IPS-15b (cell line): ENCODE measurements around the gene LGMN.
"Not testable (repeated sequence)": the region's sequence is repeated elsewhere in the genome, so short reads cannot be mapped to it uniquely, and the experiment has no call there.

Experiments
- H3K27me3 ChIP-seq: one replicate; pipeline ENCODE4 v1.6.1; 2013; ENCODE audit warnings: low read length; ENCODE audit not compliant: control insufficient read depth, insufficient read depth
- H3K36me3 ChIP-seq: one replicate; pipeline ENCODE4 v1.6.1; 2013; ENCODE audit warnings: low read length; ENCODE audit not compliant: control insufficient read depth, insufficient read depth
- H3K4me1 ChIP-seq: one replicate; pipeline ENCODE4 v1.6.1; 2013; ENCODE audit warnings: mild to moderate bottlenecking, low read length; ENCODE audit not compliant: control insufficient read depth, insufficient read depth
- H3K4me3 ChIP-seq: one replicate; pipeline ENCODE4 v1.5.1; 2013; ENCODE audit warnings: low read depth, low read length
- H3K9ac ChIP-seq: one replicate; pipeline ENCODE4 v1.6.1; 2013; ENCODE audit warnings: low read depth, mild to moderate bottlenecking, low read length
- H3K9me3 ChIP-seq: one replicate; pipeline ENCODE4 v1.6.1; 2013; ENCODE audit warnings: mild to moderate bottlenecking, low read length; ENCODE audit not compliant: control insufficient read depth, insufficient read depth

The LGMN gene

DNA sequence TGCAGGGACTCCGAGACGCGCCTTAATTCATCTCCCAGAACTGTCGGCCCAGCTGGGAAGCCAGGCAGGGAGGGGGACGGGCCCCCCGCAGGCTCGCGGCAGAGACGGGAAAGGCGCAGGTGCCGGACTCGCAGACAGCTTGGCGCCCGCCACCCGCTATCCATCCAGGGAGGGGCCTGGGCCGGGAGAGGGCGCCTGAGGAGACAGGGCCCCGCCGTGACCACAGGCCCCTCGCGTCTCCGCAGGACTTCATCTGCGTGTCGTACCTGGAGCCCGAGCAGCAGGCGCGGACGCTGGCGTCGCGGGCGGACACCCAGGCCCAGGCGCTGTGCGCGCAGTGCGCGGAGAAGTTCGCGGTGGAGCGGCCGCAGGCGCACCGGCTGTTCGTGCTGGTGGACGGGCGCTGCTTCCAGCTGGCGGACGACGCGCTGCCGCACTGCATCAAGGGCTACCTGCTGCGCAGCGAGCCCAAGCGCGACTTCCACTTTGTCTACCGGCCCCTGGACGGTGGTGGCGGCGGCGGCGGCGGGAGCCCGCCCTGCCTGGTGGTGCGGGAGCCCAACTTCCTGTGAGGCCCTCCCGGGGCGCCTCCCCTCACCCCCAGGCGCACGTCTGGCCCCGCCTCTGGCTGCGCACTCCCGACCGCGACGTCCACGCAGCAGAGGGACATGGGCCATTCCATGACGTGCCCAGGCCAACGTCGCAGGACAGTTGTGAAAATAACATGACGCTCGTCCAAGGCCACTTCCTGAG, 60.6 kb downstream of the LGMN start:
- H3K36me3 ChIP-seq: no peaks in the 10 kb centered on the region
- peaks cover 17% of the 10 kb centered on the region for H3K27me3 ChIP-seq
- H3K4me1 ChIP-seq: no peaks in the 10 kb centered on the region
- H3K9ac ChIP-seq: no peak overlapping the region
- peak overlapping the region; percentile 64 for H3K4me3 ChIP-seq
- no peaks in the 10 kb centered on the region for H3K9me3 ChIP-seq

DNA sequence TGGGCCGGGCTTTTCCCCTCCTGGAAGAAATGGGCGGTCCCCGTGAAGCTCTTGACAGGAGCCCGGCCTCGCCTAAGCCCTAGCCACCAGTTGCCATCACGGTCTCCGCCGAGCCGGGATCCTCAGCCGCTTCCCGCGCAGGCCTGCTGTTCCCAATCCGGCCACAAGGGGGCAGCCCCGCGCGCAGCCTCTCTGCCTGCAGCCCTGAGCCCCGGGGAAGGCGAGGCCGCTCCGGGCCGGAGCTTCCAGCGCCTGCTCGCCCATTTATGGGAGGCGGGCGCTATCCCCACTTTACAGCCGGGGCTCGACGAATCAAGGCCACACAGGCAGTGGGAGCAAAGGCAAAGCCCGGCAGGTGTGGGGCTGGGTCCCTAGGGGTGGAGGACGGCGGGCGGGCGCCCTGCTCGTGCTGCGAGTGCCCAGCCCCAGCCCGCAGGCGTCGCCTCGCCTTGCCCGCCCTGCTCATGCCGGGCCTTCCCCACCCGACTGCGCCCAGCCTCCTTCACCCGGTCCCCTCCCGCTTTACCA, 61.5 kb downstream of the LGMN start:
- Histone ChIP-seq H3K27me3 (peaks cover 17% of the 10 kb centered on the region), H3K9me3 (no peaks in the 10 kb centered on the region), H3K36me3 (no peaks in the 10 kb centered on the region), H3K9ac (no peak overlapping the region), H3K4me3 (peak overlapping the region; percentile 64), H3K4me1 (no peaks in the 10 kb centered on the region)

DNA sequence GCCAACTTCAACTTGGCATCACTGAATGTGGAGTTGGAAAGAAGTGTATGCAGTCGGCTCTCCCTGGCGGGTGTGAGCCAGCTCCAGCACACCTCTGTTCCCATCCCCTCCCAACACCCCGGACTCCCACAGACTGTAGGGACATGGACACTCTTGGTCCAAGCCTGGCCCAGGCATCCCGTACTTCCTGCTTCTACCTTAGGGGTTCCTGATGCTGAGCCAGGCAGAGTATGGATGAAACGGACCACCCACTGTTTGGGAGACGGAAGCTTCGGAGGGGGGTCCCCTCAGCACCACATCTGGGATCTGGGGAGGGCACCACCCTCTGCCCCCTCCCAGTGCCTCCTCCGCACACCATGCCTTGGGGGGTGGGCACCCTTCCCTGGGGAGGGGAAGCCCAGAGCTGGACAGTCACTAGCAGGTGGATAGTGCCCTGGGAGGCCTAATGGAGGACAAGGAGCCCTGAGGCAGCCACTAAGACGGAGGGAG, 62.0 kb downstream of the LGMN start:
- Histone ChIP-seq H3K36me3 (no peaks in the 10 kb centered on the region), H3K4me3 (no peak overlapping the region), H3K9me3 (no peaks in the 10 kb centered on the region), H3K9ac (no peak overlapping the region), H3K4me1 (no peaks in the 10 kb centered on the region), H3K27me3 (peaks cover 17% of the 10 kb centered on the region)

DNA sequence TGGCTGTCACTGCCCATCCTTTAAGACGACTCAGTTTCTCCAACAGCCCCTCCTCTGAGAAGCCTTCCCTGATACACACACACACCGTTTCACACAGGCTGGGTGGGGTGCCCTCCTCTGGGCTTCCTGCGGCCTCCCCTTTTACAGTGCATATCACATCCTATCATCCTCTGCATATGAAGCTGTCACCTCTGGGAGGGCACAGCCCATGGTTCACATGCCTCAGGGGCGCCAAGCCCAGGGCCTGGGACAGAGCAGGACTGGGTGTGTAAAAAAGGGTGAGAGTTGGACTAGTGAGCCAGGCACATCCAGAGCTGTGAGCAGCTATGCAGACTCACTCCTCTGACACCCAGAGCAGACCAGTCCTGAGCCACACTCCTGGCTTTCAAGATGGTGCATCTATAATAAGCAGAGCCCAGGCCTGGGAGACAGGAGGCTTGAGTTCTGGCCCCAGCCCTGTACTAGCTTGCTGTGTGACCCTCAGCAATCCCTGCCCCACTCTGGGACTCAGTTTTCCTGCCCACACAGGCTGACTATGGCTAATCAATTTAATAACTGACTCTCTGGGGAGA, 62.6 kb downstream of the LGMN start:
- Histone ChIP-seq H3K36me3 (no peaks in the 10 kb centered on the region), H3K9ac (no peak overlapping the region), H3K4me1 (no peaks in the 10 kb centered on the region), H3K27me3 (peaks cover 17% of the 10 kb centered on the region), H3K9me3 (no peaks in the 10 kb centered on the region), H3K4me3 (no peak overlapping the region)

DNA sequence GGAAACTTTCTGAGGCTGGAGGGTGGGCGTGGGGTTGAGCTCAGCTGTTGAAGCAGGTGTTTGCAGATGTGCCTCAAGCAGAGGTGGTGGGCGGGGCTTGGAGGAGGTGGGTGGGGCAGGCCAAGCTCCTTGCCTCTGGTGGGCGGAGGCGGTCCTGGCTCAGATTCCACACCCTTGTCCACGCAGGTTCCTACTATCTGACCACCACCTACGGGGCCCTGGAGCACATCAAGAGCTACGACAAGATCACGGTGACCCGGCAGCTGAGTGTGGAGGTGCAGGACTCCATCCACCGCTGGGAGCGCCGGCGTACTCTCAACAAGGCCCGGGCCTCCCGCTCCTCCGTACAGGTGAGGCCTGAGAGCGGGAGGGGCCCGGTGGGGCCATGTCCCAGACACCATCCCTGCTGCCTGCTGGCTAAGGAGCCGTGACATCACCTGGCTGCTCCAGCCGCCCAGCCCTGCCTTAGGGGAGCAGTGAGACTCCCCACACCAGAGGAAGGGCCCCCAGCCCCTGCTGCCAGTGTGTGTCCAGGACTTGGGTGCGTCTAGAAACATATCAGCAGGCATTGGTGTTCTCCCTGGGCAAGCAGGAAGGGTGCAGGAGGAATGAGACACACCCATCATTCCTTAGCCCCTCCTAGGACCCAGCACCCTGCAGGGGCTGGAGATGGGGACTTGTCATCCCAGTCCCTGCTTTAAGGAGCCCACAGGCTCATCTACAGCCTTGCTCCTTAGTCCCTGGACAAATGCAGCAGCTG, 63.4 kb downstream of the LGMN start:
- Histone ChIP-seq H3K9me3 (no peaks in the 10 kb centered on the region), H3K36me3 (no peaks in the 10 kb centered on the region), H3K4me1 (no peaks in the 10 kb centered on the region), H3K4me3 (no peak overlapping the region), H3K9ac (no peak overlapping the region), H3K27me3 (peaks cover 17% of the 10 kb centered on the region)

DNA sequence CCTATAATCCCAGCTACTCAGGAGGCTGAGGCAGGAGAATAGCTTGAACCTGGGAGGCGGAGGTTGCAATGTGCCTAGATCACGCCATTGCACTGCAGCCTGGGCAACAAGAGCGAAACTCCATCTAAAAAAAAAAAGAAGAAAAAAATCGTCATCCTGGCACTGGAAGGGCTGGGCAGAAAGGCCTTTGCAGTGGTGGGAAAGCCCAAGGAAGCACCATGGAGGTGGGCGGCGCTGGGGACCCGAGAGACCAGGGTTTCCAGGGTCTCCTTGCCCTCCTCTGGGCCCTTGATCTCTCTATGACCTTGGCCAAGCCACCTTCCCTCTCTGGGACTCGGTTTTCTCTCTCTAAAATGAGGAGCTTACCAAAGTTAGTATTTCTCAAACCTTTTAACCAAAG, 65.4 kb downstream of the LGMN start:
- H3K4me3 ChIP-seq: no peak overlapping the region
- peaks cover 7% of the 10 kb centered on the region for H3K27me3 ChIP-seq
- H3K36me3 ChIP-seq: no peaks in the 10 kb centered on the region
- no peaks in the 10 kb centered on the region for H3K9me3 ChIP-seq
- no peak overlapping the region for H3K9ac ChIP-seq
- H3K4me1 ChIP-seq: no peaks in the 10 kb centered on the region

DNA sequence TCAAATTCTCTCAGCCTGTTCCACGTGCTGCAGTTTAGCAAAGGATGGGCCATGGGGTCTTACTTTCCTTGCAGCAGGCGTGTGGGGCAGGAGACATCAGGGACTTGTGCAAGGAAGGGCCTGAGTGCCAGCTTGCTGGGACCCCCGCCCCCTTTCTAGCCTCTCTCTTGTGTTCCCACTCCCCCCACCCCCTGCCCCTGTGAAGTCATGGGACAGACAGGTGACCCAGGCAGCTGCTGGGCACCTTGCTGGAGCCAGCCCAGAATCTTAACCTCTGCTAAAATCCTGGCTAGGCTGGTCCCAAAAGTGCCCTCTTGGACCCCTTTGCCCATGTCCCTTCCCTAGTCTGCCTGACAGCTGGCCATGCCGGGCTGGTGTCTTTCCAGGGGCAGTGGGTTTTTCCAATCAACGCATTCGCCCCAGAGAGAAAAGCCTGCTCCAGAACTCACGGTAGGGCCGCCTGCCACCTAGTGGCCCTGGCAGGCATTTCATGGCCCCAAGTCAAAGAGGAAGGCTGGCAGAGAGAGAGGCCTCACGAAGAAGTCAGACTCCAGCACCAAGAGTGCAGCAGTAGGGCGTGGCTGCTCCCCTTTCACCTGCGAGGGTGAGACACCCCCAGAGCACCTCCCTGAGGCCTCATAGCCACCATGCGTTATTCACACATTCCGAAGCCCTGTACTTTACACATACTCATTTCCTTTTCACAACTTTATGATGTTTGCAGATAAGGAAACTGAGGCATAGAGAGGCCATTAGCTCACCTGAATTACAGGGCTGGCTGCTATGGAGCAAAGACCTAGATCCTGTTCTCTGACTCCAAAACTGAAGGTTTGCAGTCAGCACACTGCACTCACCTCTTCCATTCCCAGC, 67.4 kb downstream of the LGMN start:
- Histone ChIP-seq H3K27me3 (no peaks in the 10 kb centered on the region), H3K9ac (no peak overlapping the region), H3K4me3 (no peak overlapping the region), H3K36me3 (no peaks in the 10 kb centered on the region), H3K4me1 (no peaks in the 10 kb centered on the region), H3K9me3 (no peaks in the 10 kb centered on the region)

DNA sequence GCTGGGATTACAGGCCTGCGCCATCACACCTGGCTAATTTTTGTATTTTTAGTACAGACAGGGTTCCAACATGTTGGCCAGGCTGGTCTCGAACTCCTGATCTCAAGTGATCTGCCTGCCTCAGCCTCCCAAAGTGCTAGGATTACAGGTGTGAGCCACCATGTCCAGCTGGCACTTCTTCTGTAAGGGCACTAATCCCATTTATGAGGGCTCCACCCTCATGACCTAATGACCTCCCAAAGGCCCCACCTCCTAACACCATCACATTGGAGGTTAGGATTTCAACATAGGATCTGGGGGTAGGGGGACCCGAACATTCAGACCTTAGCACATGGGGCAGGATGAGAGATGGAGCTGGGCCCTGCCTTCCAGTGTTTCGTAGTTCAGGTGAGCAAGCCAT, 68.1 kb downstream of the LGMN start:
- not testable (repeated sequence) for H3K9ac ChIP-seq, H3K4me3 ChIP-seq, H3K9me3 ChIP-seq, H3K36me3 ChIP-seq, H3K27me3 ChIP-seq, H3K4me1 ChIP-seq

DNA sequence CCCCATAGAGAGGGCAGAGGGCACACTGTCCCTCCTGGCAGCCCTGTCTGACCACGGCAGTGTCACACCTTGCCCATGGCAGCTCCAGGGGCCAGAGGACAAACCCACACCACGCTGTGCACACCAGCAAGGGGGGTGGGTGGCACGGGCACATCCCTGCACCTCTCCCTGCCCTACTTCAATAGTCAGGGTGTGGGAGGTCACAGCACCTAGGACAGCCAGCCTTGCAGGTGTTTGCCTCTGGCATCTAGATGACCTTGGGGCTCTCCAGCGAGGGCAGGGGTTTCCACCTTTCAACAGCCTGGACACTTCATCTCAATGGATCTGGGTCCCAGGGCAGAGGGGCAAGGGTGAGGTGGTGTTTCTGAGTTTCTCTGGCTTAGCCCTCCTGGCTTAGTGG, 69.2 kb downstream of the LGMN start:
- H3K36me3 ChIP-seq: no peaks in the 10 kb centered on the region
- no peaks in the 10 kb centered on the region for H3K9me3 ChIP-seq
- H3K27me3 ChIP-seq: no peaks in the 10 kb centered on the region
- no peak overlapping the region for H3K4me3 ChIP-seq
- H3K9ac ChIP-seq: no peak overlapping the region
- H3K4me1 ChIP-seq: no peaks in the 10 kb centered on the region

DNA sequence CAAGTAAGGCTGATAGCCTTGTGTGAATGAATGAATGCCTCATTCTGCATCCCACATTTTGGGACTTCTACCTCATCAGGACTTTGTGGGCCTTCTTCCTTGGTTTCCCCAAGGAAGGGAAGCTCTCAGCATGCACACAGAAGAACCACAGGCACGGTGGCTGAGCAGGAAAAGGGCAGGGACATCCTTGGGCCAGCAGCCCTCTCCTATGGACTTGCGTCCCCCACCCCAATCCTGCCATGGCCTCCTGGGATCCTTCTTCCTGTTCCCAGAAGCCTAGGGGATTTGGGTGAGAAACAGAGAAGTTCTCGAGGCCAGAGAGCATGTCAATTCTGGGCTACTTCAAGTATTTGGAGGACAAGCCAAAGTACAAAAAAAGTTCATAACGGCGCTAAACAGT, 69.7 kb downstream of the LGMN start:
- no peaks in the 10 kb centered on the region for H3K9me3 ChIP-seq
- no peak overlapping the region for H3K4me3 ChIP-seq
- H3K27me3 ChIP-seq: no peaks in the 10 kb centered on the region
- no peaks in the 10 kb centered on the region for H3K36me3 ChIP-seq
- no peaks in the 10 kb centered on the region for H3K4me1 ChIP-seq
- no peak overlapping the region for H3K9ac ChIP-seq

DNA sequence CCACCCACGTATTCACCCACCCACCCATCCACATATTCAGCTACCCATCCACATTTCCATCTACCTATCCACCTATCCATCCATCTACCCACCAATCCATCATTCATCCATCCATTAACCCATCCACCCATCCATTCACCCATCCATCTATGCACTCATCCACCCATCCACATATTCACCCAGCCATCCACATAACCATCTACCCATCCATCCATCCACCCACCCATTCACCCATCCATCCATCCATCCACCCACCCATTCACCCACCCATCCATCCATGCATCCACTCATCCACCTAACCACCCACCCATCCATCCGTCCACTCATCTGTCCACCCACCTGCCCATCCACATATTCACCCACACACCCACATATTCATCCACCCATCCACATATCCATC, 70.5 kb downstream of the LGMN start:
- Histone ChIP-seq H3K27me3 (no peaks in the 10 kb centered on the region), H3K9ac (no peak overlapping the region), H3K4me3 (no peak overlapping the region), H3K9me3 (no peaks in the 10 kb centered on the region), H3K4me1 (no peaks in the 10 kb centered on the region), H3K36me3 (no peaks in the 10 kb centered on the region)
